Measurements from ENCODE around the gene ZNF827.

- TF ChIP-seq, protein P1, sequence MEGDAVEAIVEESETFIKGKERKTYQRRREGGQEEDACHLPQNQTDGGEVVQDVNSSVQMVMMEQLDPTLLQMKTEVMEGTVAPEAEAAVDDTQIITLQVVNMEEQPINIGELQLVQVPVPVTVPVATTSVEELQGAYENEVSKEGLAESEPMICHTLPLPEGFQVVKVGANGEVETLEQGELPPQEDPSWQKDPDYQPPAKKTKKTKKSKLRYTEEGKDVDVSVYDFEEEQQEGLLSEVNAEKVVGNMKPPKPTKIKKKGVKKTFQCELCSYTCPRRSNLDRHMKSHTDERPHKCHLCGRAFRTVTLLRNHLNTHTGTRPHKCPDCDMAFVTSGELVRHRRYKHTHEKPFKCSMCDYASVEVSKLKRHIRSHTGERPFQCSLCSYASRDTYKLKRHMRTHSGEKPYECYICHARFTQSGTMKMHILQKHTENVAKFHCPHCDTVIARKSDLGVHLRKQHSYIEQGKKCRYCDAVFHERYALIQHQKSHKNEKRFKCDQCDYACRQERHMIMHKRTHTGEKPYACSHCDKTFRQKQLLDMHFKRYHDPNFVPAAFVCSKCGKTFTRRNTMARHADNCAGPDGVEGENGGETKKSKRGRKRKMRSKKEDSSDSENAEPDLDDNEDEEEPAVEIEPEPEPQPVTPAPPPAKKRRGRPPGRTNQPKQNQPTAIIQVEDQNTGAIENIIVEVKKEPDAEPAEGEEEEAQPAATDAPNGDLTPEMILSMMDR (optimal IDR thresholded peaks at IDR 0.05 in 1 of 3, IDR thresholded peaks at IDR 0.05 in 1 of 3, conservative IDR thresholded peaks at IDR 0.05 in 1 of 3; ENCODE audit: extremely low read depth in 1 of 3, insufficient read depth in 2 of 3, low read length in 3 of 3) = no peak
- TF ChIP-seq EZH2 (IDR thresholded peaks at IDR 0.05; ENCODE audit: low read length) = no peak
Observed at GRCh38 chr4:145760176-145760575, 178.4 kb downstream of the ZNF827 start.
